PC-3 (cell line): Measurements from ENCODE around the gene MXD1.

Source experiments
- EZH2 ChIP-seq: fragments of 300-600 bp; sonication (generic); IDR thresholded peaks from one replicate; pipeline ENCODE4 v1.6.1; 2017; ENCODE audit warnings: antibody characterized with exemption, mild to moderate bottlenecking, low read length; ENCODE audit not compliant: unreplicated experiment
- EZH2phosphoT487 ChIP-seq: fragments of 300-600 bp; sonication (generic); IDR thresholded peaks from 2 replicates; pipeline ENCODE4 v1.6.1; 2018; ENCODE audit warnings: mild to moderate bottlenecking, antibody characterized with exemption, low read length, borderline replicate concordance
- TF ChIP-seq, protein P1 (sequence below): fragments of 300-600 bp; sonication (generic); conservative IDR thresholded peaks from 2 replicates; pipeline ENCODE4 v1.5.1; 2017; ENCODE audit warnings: antibody characterized with exemption, low read depth, mild to moderate bottlenecking, low read length

DNA sequence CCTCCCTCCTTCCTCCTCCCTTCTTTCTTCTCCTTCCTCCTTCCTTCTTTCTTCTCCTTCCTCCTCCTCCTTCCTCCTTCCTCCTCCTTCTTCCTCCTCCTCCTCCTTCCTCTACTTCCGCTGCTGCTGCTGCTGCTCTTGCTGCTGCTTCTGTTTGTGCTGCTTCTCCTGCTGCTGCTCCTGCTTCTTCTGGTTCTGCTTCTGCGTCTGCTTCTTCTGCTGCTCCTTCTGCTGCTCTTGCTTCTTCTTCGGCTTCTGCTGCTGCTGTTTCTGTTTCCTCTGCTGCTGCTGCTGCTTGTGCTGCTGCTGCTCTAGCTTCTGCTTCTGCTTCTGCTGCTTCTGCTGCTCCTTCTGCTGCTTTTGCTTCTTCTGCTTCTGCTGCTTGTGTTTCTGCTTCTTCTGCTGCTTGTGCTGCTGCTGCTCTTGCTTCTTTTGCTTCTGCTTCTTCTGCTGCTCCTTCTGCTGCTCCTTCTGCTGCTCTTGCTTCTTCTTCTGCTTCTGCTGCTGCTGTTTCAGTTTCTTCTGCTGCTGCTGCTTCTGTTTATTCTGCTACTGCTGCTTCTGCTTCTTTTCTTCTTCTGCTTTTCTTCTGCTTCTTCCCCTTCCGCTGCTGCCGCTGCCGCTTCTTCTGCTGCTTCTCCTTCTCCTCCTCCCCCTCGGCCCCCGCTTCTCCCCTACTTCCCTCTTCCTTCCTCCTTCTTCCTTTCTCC is 12.5 kb upstream of the MXD1 start:
- TF ChIP-seq EZH2: no peak
- TF ChIP-seq, protein P1, sequence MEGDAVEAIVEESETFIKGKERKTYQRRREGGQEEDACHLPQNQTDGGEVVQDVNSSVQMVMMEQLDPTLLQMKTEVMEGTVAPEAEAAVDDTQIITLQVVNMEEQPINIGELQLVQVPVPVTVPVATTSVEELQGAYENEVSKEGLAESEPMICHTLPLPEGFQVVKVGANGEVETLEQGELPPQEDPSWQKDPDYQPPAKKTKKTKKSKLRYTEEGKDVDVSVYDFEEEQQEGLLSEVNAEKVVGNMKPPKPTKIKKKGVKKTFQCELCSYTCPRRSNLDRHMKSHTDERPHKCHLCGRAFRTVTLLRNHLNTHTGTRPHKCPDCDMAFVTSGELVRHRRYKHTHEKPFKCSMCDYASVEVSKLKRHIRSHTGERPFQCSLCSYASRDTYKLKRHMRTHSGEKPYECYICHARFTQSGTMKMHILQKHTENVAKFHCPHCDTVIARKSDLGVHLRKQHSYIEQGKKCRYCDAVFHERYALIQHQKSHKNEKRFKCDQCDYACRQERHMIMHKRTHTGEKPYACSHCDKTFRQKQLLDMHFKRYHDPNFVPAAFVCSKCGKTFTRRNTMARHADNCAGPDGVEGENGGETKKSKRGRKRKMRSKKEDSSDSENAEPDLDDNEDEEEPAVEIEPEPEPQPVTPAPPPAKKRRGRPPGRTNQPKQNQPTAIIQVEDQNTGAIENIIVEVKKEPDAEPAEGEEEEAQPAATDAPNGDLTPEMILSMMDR: no peak
- no peak for TF ChIP-seq EZH2phosphoT487
